ENCODE results near the gene ICOSLG.

Gene ICOSLG

DNA sequence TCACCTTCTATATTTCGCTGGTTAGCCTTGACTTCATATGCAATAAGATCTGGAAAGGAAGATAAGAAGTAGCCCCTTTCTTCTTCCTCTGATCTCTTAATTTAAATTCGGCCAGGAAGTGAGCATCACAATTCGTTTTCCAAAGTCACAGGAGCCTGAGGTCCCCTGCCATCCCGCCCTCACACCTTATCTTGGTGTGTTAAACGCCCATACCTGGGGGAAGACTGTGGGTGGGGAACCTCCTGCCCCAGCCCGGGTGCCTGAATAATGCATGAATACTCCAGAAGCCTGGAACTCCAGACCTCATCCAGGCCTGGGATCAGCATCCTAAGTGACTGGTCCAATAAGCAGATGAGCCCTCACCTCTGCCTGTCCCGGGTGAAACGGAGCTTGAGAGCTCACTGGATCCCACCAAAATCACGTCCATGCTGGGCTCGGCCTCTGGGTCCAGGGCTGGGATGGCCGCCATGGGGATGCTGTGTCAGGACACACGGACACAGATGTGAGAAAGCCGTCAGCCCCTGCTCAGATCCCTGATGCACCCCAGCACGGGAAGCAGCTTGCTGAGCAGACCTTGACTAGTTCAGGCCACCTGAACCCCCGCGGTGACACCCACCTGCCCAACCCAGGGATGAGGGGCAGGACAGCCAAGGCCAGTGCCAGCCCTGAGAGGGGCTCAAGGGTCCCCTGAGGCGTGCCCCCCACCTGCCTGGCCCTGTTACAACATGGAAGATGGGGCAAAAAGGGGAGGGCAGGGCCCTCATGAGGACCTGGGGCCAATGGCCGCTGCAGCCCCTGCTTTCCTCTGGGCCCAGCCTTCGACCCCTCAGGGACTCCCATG, 20.3 kb upstream of the ICOSLG start:
- H3K4me2 ChIP-seq (ENCODE audit: insufficient read depth, low read length), result no peak overlapping the region
- H3K9ac ChIP-seq (ENCODE audit: low read depth, low read length), result no peak overlapping the region
- H3K79me2 ChIP-seq (ENCODE audit: insufficient read depth, low read length), result no peaks in the 10 kb centered on the region
- H3K4me1 ChIP-seq (ENCODE audit: insufficient read depth, low read length), result no peaks in the 10 kb centered on the region
- no peaks in the 10 kb centered on the region for H4K20me1 ChIP-seq (ENCODE audit: insufficient read depth, low read length)
- no peaks in the 10 kb centered on the region for H3K27me3 ChIP-seq (ENCODE audit: insufficient read depth, low read length, poor library complexity)
- no peak for DNase-seq
- TF ChIP-seq, protein P1, sequence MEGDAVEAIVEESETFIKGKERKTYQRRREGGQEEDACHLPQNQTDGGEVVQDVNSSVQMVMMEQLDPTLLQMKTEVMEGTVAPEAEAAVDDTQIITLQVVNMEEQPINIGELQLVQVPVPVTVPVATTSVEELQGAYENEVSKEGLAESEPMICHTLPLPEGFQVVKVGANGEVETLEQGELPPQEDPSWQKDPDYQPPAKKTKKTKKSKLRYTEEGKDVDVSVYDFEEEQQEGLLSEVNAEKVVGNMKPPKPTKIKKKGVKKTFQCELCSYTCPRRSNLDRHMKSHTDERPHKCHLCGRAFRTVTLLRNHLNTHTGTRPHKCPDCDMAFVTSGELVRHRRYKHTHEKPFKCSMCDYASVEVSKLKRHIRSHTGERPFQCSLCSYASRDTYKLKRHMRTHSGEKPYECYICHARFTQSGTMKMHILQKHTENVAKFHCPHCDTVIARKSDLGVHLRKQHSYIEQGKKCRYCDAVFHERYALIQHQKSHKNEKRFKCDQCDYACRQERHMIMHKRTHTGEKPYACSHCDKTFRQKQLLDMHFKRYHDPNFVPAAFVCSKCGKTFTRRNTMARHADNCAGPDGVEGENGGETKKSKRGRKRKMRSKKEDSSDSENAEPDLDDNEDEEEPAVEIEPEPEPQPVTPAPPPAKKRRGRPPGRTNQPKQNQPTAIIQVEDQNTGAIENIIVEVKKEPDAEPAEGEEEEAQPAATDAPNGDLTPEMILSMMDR (IDR thresholded peaks at IDR 0.05; ENCODE audit: borderline replicate concordance, extremely low read depth, low read length, poor library complexity, severe bottlenecking), result no peak
- no peak for TF ChIP-seq EZH2 (IDR thresholded peaks at IDR 0.05; ENCODE audit: borderline replicate concordance, low read depth, low read length, severe bottlenecking)
- H3K36me3 ChIP-seq (ENCODE audit: insufficient read depth, low read length), result no peaks in the 10 kb centered on the region
- H2AFZ ChIP-seq (ENCODE audit: low read depth, low read length), result no peak overlapping the region
- no peaks in the 10 kb centered on the region for H3K9me3 ChIP-seq (ENCODE audit: insufficient read depth, low read length, severe bottlenecking)
- no peak for ATAC-seq (ENCODE audit: insufficient read depth, low read depth)
- no peak overlapping the region for H3K4me3 ChIP-seq (ENCODE audit: low read depth in 1 of 2, low read length in 2 of 2)
- H3K27ac ChIP-seq (ENCODE audit: low read length), result no peak overlapping the region

DNA sequence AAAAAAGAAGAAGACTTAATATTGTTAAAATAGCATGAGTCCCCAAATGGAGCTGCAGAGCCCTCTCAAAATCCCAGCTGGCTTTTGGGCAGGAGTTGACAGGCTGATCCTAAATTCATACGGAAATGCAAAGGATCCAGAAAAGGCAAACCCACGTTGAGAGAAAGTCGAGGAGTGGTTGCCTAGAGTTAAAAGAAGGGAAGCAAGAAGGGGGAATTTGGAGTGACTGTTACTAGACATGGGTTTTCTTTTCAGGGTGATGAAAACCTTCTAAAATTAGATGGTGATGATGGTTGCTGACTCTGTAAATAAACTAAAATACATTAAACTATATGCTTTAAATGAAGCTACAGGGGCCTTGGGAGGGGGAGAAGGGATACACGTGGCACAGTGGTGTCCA, 19.3 kb upstream of the ICOSLG start:
- Histone ChIP-seq H3K79me2 (ENCODE audit: insufficient read depth, low read length) (no peaks in the 10 kb centered on the region), H2AFZ (ENCODE audit: low read depth, low read length) (no peak overlapping the region), H3K4me1 (ENCODE audit: insufficient read depth, low read length) (no peaks in the 10 kb centered on the region), H3K4me3 (ENCODE audit: low read depth in 1 of 2, low read length in 2 of 2) (no peak overlapping the region), H3K27me3 (ENCODE audit: insufficient read depth, low read length, poor library complexity) (no peaks in the 10 kb centered on the region), H3K9me3 (ENCODE audit: insufficient read depth, low read length, severe bottlenecking) (no peaks in the 10 kb centered on the region), H3K4me2 (ENCODE audit: insufficient read depth, low read length) (no peak overlapping the region), H4K20me1 (ENCODE audit: insufficient read depth, low read length) (no peaks in the 10 kb centered on the region), H3K9ac (ENCODE audit: low read depth, low read length) (no peak overlapping the region), H3K27ac (ENCODE audit: low read length) (no peak overlapping the region), H3K36me3 (ENCODE audit: insufficient read depth, low read length) (no peaks in the 10 kb centered on the region)
- DNase-seq (no peak), ATAC-seq (ENCODE audit: insufficient read depth, low read depth) (no peak)
- TF ChIP-seq, protein P1 (IDR thresholded peaks at IDR 0.05; ENCODE audit: borderline replicate concordance, extremely low read depth, low read length, poor library complexity, severe bottlenecking), result no peak
- no peak for TF ChIP-seq EZH2 (IDR thresholded peaks at IDR 0.05; ENCODE audit: borderline replicate concordance, low read depth, low read length, severe bottlenecking)

DNA sequence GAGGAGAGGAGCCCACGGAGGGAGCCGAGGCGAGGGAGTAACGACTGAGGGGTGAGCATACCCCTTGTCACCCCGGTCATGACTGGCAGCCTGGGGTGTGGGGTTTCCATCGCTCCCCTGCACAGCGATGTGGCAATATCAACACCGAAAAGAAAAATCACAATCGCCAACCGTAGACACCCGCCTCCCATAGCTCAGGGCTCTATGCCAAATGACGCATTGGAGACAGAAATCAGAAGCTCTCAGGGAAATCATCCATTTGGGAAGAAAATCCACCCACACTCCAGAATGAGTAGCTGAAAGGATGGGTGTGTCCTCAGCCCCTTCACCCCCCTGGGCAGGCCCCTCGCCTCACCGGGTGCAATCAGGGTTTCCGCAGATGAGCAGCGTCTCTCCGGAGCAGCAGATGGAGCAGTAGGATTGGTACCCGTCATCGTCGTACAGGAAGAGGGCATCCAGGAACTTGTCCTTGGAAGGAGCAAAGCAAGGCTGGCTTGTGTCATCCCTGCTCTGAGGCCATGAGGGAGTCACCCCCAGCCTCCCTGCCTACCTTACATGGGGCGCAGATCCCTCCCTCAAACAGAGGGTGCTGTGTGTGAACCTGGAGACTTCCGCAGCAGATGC, 18.5 kb upstream of the ICOSLG start:
- DNase-seq (no peak), ATAC-seq (ENCODE audit: insufficient read depth, low read depth) (no peak)
- Histone ChIP-seq H3K27me3 (ENCODE audit: insufficient read depth, low read length, poor library complexity) (no peaks in the 10 kb centered on the region), H3K4me2 (ENCODE audit: insufficient read depth, low read length) (no peak overlapping the region), H3K4me3 (ENCODE audit: low read depth in 1 of 2, low read length in 2 of 2) (no peak overlapping the region), H3K27ac (ENCODE audit: low read length) (no peak overlapping the region), H2AFZ (ENCODE audit: low read depth, low read length) (no peak overlapping the region), H3K36me3 (ENCODE audit: insufficient read depth, low read length) (no peaks in the 10 kb centered on the region), H3K79me2 (ENCODE audit: insufficient read depth, low read length) (no peaks in the 10 kb centered on the region), H4K20me1 (ENCODE audit: insufficient read depth, low read length) (no peaks in the 10 kb centered on the region), H3K9me3 (ENCODE audit: insufficient read depth, low read length, severe bottlenecking) (no peaks in the 10 kb centered on the region), H3K4me1 (ENCODE audit: insufficient read depth, low read length) (no peaks in the 10 kb centered on the region), H3K9ac (ENCODE audit: low read depth, low read length) (no peak overlapping the region)
- TF ChIP-seq, protein P1 (IDR thresholded peaks at IDR 0.05; ENCODE audit: borderline replicate concordance, extremely low read depth, low read length, poor library complexity, severe bottlenecking), result no peak
- no peak for TF ChIP-seq EZH2 (IDR thresholded peaks at IDR 0.05; ENCODE audit: borderline replicate concordance, low read depth, low read length, severe bottlenecking)

Data from DND-41 (cell line).